HG03432 (cell line): ENCODE data around the gene DNMBP.
"Not testable (repeated sequence)": the region's sequence is repeated elsewhere in the genome, so short reads cannot be mapped to it uniquely, and the experiment has no call there.

Experiments used
- ATAC-seq: cut with Tn5 transposase; IDR thresholded peaks from one replicate; pipeline ENCODE4 v1.9.1; 2021; ENCODE audit warnings: mild to moderate bottlenecking, moderate library complexity; ENCODE audit not compliant: unreplicated experiment

Gene DNMBP

DNA sequence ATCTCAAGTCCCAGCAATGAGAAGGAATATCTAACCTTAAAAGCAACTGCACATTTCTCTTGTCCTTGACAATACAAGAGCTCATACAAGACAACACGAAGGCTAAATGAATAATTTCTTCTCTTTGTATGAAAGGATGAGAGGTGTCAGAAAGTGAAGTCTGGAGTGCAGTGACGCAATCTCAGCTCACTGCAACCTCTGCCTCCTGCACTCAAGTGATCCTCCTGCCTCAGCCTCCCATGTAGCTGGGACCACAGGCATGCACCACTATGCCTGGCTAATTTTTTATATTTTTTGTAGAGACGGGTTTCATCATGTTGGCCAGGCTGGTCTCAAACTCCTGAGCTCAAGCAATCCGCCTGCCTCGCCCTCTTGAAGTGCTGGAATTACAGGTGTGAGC is 24.1 kb downstream of the DNMBP start:
- not testable (repeated sequence) for ATAC-seq

DNA sequence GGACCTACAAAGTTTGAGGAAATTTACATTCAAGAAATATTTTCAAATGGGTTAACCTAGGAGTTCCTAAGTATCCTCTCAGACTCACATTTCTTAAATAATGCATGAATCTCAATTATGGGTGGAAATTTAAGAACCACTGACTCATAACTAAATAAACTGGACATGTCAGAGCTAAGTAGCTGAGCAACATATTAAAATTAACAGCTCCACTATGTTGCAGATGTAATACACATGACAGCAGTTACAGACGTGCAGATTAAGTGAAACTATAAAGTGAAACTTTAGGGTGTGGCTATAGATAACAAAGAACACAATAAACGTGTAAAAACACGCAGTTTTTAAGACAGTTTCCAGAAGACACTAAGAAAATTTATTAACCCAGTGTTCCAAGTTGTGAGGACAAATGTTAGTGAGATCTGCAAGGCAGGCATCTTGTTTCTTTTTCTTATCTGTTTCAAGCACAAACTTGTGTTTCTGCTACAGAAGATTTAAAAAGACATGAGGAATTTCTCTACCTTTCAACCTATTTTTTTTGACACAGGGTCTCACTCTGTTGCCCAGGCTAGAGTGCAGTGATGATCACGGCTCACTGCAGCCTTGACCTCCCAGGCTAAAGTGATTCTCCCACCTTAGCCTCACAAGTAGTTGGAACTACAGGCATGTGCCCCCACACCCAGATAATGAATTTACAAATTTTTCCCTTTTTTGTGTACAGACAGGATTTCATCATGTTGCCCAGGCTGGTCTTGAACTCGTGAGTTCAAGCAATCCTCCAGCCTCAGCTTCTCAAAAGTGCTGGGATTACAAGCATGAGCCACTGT is 25.3 kb downstream of the DNMBP start:
- peak; percentile 63 for ATAC-seq

DNA sequence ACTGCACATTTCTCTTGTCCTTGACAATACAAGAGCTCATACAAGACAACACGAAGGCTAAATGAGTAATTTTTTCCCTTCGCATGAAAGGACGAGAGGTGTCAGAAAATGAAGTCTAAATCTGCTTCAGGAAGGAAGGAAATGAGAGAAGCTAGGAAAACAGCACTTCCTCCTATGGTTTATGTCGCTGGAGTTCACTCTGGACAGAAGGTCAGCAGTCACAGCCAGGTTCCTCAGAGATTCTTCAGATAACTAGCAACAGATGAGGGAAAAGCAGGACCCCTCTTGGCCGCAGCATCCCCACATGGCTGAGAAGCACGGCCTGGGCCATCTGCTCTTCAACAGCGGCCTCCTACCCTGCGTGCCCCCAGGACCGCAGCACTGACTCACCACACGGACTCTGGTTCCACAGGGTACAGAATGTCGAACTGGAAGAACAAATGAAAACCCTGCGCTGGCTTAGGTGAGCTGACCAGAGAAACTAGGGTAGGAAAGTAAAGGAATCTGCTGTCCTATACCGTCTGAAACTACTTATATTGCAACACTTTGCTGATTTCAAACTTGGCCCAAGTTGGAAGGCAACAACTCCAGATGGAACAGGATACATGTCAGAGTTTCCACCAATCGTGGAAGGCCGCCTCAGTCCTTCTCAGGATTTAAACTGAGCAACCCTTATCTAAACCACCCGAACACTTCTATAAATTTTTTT is 26.3 kb downstream of the DNMBP start:
- ATAC-seq, result no peak

DNA sequence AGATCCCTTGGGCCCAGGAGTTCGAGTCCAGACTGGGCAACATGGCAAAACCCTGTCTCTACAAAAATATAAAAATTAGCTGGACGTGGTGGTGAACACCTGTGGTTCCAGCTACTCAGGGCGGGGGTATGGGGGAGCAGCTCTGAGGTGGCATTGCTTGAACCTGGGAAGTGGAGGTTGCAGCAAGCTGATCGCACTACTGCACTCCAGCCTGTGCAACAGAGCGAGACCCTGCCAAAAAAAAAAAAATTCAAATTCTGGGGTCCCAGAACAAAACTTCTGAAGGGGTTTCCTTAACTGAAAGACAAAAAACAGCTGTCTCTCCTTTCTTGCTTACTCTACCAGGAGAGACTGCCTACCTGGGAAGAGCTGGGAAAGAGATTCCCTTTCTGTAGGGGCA is 27.0 kb downstream of the DNMBP start:
- ATAC-seq, result no peak

DNA sequence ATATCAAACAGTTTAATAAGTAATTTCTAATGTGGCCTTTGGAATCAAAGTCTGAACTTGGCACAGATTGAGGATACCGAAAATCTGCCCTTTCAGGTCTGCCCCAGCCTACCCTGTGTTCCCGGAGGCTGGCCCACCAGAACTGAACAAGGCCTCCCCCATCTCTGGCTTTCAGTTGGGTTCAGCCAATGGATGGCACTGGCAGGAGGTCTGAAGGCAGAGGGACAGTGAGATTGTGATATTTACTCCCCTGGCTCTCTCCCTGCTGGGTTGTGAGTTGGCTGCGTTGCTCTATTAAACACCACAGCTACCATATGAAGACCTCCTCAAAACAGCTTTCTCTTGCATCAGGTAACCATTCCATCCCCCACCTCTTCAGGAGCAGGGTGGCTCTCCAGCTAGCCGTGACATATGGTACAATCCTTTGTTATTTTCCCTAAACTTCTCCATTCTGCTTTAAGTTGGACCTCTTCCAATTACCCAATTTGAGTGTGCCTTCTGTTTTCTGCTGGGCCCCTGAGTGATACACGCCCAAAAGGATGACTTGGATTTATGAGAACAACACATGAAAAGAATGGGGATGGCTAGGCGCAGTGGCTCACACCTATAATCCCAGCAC is 28.1 kb downstream of the DNMBP start:
- ATAC-seq, result no peak

DNA sequence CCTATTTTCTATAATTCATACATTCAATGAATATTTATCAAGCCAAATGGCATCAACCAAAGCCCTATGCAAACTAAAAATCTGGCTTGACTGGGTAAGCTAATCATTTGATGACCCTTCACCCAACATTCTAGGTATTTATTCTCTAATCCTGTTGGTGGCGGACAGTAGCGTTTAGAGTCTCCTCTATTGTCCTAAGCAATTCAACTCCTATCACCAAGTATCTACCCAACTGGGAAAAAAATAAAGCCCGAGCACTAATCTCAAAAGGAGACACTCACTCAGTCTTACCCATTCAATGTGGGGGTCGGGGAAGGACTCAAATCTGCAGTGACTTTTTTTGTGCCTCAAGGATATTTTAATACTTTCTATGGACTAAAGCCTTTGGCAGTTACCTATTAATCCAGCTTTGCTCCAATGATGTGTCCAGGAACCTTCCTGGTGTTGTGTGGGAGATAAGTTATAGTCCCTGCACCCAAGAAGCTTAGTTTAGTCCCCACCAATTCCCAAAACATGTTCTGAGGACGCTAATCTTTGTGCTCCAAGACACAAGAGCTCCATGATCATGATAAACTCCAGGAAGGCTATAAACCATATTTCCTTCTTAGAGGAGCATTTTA is 30.6 kb downstream of the DNMBP start:
- ATAC-seq, result no peak

DNA sequence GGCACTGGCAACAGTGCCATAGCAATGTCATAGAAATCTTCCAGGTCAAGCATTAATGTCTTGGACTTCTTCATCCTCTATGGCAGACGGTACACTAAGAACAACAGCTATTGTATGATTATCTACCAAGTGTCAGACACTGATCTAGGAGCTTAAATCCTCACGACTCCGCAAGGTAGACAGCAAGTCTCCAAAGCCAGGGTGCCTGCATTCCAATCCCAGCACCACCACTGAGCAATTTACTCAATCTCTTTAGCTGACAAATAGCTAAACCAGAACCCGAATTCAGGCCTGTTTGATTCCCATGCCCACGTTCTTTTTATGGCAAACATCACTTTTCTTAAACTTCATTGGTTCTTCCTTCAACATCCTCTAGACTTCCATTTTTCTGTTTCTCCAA is 31.8 kb downstream of the DNMBP start:
- ATAC-seq, result no peak

DNA sequence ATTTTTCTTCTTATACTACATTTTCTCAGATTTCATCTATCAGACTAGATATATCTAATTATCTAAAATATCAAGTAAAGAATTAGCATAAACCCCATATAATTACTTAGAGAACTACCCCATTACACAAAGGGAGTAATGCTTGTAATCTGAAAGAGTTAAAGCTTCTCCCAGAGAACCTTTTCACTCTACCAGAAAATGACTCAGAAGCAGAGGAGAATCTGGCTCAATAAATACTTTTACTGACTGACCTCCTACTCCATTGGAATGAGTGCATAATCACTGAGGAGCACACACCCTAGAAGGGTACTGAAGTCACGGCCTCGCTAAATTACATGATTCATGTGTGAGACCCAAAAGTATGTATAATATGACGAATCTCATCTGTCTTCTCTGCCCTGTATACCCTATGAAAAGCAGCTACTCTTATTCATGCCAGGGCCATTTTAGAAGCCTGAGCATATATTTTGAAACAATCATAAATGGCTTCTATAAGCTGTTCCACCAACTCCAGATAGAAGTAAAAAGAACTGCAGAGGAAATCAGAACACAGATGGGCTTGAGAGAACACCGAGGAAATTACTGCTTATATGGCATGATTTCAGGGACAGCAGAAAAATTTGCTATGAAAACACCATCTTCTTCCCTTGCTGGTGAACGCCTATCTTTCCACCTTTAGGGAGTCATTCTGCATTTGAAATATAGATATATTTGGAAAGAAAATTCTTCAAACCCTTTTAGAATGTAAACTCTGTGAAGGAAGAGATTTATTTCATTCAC is 32.7 kb downstream of the DNMBP start:
- no peak for ATAC-seq

DNA sequence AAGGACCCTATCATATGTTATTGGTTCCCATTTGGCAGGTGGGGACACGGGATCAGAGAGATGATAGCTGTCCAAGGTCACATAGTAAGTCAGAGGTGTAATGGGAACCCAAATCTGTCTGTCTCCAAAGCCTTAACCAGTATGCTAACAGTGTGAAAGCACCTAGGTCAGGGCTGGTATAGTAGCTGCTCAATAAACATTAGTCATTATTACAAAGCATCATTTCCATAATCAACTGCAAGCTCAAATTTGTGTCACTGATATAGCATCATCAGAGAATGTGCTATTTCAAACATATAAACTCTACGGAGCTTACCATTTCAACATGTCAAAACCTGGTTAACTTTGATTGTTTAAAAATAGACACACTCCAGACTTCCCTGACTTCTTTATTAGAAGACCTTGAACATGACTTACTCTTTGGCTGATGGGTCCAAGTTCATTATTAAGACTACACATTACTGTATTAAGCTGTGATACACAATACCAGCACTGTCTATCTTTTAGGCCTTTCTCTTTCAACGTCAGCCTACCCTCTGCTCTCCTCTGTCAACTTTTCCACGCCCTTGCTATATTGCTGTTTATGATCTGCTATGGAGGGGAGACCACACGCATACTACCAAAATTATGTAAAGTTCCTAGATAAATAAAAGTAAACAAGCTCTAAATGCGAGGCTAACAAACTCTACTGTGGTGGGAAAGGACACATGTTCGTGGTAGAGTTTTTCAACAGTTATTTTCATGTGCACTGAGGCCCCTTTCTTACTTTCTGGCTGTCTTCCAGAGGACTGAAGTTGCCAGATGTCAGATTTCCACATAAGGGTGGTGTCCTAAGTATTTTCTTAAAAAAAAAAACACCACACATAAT is 33.6 kb downstream of the DNMBP start:
- ATAC-seq, result no peak

DNA sequence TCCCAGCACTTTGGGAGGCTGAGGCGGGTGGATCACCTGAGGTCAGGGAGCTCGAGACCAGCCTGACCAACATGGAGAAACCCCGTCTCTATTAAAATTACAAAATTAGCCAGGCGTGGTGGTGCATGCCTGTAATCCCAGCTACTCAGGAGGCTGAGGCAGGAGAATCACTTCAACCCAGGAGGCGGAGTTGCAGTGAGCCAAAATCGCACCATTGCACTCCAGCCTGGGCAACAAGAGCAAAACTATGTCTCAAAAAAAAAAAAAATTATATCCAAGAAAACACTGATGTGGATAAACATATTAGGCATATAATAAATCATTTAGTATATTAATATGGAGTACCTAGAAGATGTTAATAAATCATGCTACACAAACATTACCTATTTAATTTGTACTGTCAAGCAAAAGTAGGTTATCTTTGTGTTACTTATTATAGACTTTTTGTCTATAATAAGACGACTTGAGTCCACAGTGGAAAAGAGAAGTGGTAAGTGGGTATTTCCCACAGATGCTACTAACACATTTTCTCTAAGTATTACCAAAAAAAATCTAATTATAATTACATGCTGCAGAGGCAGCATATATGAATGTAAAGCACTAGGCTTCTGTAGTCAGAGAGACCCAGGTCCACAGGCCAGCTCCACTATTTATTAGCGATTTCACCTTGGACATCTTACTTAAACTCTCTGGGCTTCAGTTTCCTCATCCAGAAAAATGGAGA is 34.5 kb downstream of the DNMBP start:
- ATAC-seq, result no peak

DNA sequence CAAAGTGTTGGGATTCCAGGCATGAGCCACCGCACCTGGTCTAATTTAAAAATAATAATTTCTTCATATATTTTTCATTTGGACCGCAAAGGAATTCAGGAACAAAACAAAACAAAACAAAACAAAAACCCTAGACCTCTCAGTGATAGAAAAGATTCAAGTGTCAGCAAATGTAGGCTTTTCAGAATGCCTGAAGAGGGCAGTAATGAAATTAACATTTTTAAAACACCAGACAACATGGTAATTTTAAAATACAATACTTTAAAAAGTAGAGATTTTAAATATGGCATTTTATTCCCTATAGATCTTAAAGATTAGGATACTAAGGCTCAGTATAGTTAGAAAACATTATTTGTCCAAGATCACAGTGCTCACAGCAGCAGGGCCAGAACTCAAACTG is 36.6 kb downstream of the DNMBP start:
- no peak for ATAC-seq

DNA sequence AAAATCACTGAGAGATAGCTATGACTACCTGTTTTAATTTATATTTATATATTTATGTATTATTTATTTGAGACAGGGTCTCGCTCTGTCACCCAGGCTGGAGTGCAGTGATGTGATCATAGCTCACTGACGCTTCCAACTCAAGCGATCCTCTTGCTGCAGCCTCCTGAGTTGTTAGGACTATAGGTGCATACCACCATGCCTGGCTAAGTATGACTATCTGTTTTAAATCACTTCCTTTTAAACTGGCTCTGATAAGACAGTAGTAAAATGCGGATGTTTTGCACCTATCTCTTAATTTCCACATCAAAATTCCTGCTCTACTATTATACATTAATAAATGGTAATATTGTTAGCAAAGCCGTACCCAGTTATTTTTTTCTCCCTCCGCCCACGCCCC is 41.8 kb downstream of the DNMBP start:
- ATAC-seq, result no peak

DNA sequence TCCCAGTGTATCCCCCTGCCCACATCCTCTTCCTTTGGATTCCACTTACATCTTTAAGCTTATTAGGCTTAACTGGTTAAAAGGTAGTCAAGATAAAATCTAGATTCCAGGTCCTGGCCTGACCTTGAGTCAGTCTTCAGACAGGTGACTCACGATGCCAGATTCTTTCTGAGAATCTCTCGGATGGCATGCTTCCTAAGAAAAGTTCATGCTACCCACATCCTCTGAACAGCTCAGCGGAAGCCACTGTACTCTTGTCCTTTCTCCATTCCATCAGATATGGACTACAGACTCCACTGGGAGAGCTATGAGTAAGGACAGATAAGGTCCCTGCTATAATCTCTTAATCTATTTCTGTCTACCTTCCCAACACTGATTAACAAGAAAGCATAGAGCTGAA is 43.4 kb downstream of the DNMBP start:
- no peak for ATAC-seq

DNA sequence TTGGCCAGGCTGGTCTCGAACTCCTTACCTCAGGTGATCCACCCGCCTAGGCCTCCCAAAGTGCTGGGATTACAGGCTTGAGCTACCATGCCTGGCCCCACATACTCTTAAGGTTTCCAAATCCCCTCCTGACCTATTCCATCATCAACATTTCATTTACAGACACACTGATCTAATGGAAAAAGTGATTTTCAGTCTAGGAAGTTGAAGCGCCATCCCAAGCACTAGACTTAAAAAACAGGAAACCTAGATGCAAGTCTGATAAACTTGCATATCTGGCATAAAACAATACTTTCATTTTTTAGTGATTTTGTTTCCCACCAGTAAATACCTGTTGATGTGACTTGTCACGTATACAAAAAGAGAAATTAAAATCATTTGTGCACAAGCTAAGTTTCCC is 44.0 kb downstream of the DNMBP start:
- no peak for ATAC-seq

DNA sequence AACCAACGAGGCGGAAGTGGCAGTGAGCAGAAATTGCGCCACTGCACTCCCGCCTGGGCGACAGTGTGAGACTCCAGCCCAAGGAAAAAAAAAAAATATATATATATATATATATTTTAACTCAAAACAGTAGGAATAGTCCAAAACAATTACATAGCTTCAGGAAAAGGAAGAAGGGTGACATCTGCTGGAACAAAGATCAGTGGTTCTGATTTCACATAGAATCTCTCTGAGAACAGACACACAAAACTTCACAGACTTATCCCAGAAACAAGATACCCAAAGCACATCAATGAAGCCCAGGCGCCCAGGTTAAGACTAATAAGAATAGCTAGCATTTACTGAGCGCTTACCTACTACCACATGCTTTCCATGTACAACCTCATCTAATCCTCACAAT is 45.0 kb downstream of the DNMBP start:
- no peak for ATAC-seq

DNA sequence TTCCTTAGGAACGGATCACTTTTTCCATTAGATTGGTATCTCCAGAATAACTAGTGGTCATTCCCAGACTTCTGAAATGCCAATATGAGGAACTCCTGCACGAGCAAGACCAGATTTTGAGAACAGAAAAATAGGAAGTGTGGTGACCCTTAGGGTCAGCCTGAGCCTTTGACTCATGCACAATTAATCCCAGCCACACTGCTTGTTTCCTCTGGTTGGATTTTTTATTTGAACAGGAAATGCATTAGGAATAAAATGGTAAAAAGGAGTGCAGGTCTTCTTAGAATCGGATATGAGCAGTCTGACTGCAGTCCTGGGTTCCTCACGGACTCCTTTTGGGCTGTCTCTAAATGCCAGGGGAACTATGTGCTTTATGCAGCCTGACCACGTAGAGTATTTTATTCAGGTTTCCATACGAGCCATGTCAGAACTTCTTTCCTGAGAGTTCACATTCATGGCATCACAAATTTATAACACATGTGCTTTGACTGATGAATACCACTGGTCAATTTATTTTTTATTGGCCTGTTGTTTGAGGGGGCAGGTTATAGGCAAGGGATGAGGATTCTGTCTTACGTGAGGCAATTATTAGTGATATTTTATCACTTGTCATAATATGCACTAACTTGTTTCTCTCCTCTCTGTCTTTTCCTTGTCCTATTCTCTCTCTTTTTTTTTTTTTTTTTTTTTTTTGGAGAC is 46.1 kb downstream of the DNMBP start:
- ATAC-seq, result not testable (repeated sequence)

DNA sequence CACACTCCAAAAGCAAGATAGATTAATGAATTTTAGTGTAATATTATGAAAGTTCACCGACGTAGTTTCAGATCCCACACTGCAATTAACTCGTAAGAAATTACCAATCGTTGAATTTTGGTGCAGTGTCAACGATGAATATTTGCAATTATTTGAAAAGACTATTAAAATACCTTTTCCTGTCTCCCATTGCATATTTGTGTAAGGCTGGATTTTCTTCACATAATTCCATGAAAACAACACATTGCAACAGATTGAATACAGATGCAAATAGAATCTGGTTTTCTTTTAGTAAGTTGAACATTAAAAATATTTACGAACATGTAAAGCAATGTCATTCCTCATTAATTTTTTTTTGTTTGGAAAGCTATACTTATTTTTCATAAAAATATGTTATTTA is 50.9 kb downstream of the DNMBP start:
- no peak for ATAC-seq

DNA sequence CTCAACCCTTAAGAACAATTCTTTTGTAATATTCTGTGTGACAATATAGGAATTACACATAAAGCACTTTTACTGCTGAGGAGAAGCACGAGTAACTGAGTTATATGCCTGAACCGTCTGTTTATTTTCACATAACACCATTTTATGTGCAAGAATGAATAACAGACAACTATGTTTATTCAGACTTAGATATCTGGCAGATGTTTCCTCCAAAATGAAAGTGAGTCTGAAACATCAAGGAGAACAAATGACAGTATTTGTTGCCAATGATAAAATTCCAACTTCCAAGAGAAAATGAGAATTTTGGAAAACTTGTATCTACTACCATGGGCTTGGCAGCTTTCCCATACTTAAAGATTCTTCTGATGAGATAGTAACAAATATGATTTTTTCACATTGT is 51.4 kb downstream of the DNMBP start:
- no peak for ATAC-seq

DNA sequence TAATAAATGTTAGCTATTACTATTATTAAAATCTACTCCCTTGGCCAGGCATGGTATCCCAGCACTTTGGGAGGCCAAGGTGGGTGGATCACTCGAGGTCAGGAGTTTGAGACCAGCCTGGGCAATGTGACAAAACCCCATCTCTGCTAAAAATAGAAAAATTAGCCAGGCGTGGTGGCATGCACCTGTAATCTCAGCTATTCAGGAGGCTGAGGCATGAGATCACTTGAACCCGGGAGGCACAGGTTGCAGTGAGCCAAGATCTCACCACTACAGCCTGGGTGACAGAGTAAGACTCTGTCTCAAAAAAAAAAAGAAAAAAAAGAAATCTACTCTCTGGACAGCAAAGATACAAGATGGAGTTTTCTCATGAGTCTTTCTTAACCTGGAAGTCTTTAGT is 56.2 kb downstream of the DNMBP start:
- ATAC-seq, result not testable (repeated sequence)
